Heart right ventricle (tissue), 16 donors: ENCODE data around the gene SHC4. TPM values are rescaled to one million over a fixed set of nuclear protein-coding genes. Genes with fewer than 3 reads are reported as not detected.

Experiments used
- ATAC-seq, 8 donors: fragments of 200-7000 bp; cut with Tn5 transposase; one replicate each; pipeline ENCODE4 v1.9.1; 2020; ENCODE audit warnings: mild to moderate bottlenecking in 8 of 8, moderate library complexity in 8 of 8, moderate number of reproducible peaks in 1 of 8
- DNase-seq, 2 donors: peaks; one replicate each; pipeline ENCODE4 v3.0.0-alpha.2; 2020
- H3K27ac ChIP-seq, 10 donors: fragments of 200-600 bp; sonication (generic) in 2 of 10; one replicate each; pipeline versions ENCODE4 v1.5.0 to v1.8.0; 2020 to 2022; ENCODE audit warnings: mild to moderate bottlenecking in 3 of 10
- H3K27me3 ChIP-seq, 7 donors: fragments of 200-600 bp; one replicate each; pipeline ENCODE4 v1.8.0; 2021 to 2022; ENCODE audit warnings: mild to moderate bottlenecking in 2 of 7
- H3K36me3 ChIP-seq, 9 donors: fragments of 200-600 bp; sonication (generic) in 1 of 9; one replicate each; pipeline versions ENCODE4 v1.5.0 to v1.8.0; 2020 to 2022; ENCODE audit warnings: mild to moderate bottlenecking in 2 of 9
- H3K4me1 ChIP-seq, 9 donors: fragments of 200-600 bp; sonication (generic) in 1 of 9; one replicate each; pipeline versions ENCODE4 v1.5.0 to v1.8.0; 2020 to 2022; ENCODE audit warnings: mild to moderate bottlenecking in 4 of 9
- H3K4me3 ChIP-seq, 10 donors: fragments of 200-600 bp; sonication (generic) in 2 of 10; one replicate each; pipeline versions ENCODE4 v1.5.0 to v1.8.0; 2020 to 2022; ENCODE audit warnings: mild to moderate bottlenecking in 7 of 10, moderate library complexity in 2 of 10
- H3K9me3 ChIP-seq, 11 donors: fragments of 200-600 bp in 10 of 11; sonication (generic) in 2 of 11; one replicate each; pipeline versions ENCODE4 v1.5.0 to v1.8.0; 2013 to 2022; ENCODE audit warnings: mild to moderate bottlenecking in 2 of 11, control low read depth in 1 of 11, moderate library complexity in 1 of 11
- CTCF ChIP-seq, 9 donors: fragments of 200-600 bp; sonication (generic) in 2 of 9; IDR thresholded peaks; one replicate each; pipeline versions ENCODE4 v1.5.0 to v1.8.0; 2021 to 2022; ENCODE audit warnings: antibody characterized with exemption in 9 of 9, mild to moderate bottlenecking in 5 of 9, moderate library complexity in 1 of 9
- WGBS, 2 donors: extraction: QIAGEN DNeasy Blood & Tissue Kit; methylation state at CpG; one replicate each; pipeline ENCODE4 v1.1.7; 2013; ENCODE audit warnings: inconsistent platforms in 1 of 2; 5-methylcytosine and 5-hydroxymethylcytosine counted together
- intact Hi-C, 10 donors: fragments of 100-400 bp; cut with DNase I; formaldehyde crosslinking; loops; one replicate each; pipeline versions ENCODE4 v1.11.1 to v1.14.2; 2022
- long read RNA-seq, 3 donors: library from polyadenylated mRNA; unstranded; transcript quantifications; one replicate each; pipeline ENCODE4 v2.0.0, GENCODE V29; 2020 to 2021
- polyA plus RNA-seq, 2 donors: library from polyadenylated mRNA; stranded (reverse); fragments of 200-250 nt; gene quantifications; one replicate each; pipeline ENCODE4 v1.2.3, GENCODE V29; 2013
- total RNA-seq, 10 donors: library from RNA; stranded (reverse); fragmentation: NEBNext Ultra II Directional in 3 of 10; extraction: Animal tissue kit (Norgen Biotek cat#: 25700) in 3 of 10; gene quantifications; one replicate each; pipeline versions ENCODE4 v1.2.1 to v1.2.4, GENCODE V29; 2021 to 2023
- donor health status: Arrhythmogenic right ventricular cardiomyopathy.
- donor health status: ischemic (EF 13 %, LVEDD 7.1; RV severe dilation, severe dysfunction).
- donor health status: healthy with polysubstance abuse.
- donor health status: DM: no; HTN: yes; CAD: no.
- donor health status: DM: no; HTN: no; CAD: no.
- donor health status: ischemic (EF 25% LVEDD 6.9; RV normal size, moderate dysfunction).
- donor health status: ischemic (EF 25% LVEDD 5.7; RV mildly dilated, moderate dysfunction).
- donor health status: healthy.
- donor health status: DM: yes; HTN: yes; CAD: no.
- donor health status: Ischemic cardiomyopathy.
- donor health status: ischemic (EF 35%, LVEDD 5.7; RV mildly dilated, moderate dysfunction).
- donor health status: nonischemic (EF 11% LVEDD 7.7; RV severe dilation, severe dysfunction).
- donor health status: DM: yes; HTN: yes; CAD: no.
- donor health status: PGD.
- donor health status: ischemic (EF 29% LVEDD 5.4; RV normal size, mild dysfunction).
- donor health status: nonischemic (EF 23%, LVEDD 6.1; RV moderate dilation, normal function).

SHC4 gene
- total RNA-seq (1 to 10 TPM; 1.3 to 4.9 (median 2.2) TPM), polyA plus RNA-seq (1 to 10 TPM; 1.2 to 2.6 TPM)
- long read RNA-seq, donor 1 = 0 reads
- long read RNA-seq, donor 2, full-length matches to known transcripts = 2 of 3 reads
- long read RNA-seq, donor 2, partial matches to known transcripts = 0 of 3 reads
- long read RNA-seq, donor 2, other reads (novel, unspliced or antisense) = 1 of 3 reads
- long read RNA-seq, donor 3, partial matches to known transcripts = 0 of 11 reads
- long read RNA-seq, donor 3, other reads (novel, unspliced or antisense) = 11 of 11 reads

- intact Hi-C loops = loop anchor here in 6 of 10 donors (1.0 to 5.0 kb wide), 2 partner anchors 85 to 86 kb away; partner anchors contain the start of gene EID1 (in 6 of the 6)
- H3K27me3 ChIP-seq = peaks cover 0 to 24% (median 0%) of the 10 kb centered on the region in 7 donors
- WGBS, 2 donors = 0% methylated on average over 16 of the region's 16 CpGs
Observed at GRCh38 chr15:48963524-48964113, at the start of gene SHC4. Gene SHC4 (minus strand): TSS chr15:48963919. CDS start chr15:48963015, 904 bp downstream.

GRCh38 chr15:48999314-48999713 is 35.6 kb upstream of the SHC4 start:
- H3K27me3 ChIP-seq = no peaks in the 10 kb centered on the region
- TF ChIP-seq CTCF (IDR thresholded peaks at IDR 0.05) = no peak
- intact Hi-C loops = no loop called here
- DNase-seq (no peak), ATAC-seq (no peak)
- WGBS, 2 donors = 96 to 98% methylated on average over 2 of the region's 2 CpGs
- no peak overlapping the region for H3K27ac ChIP-seq
- peaks cover 0 to 71% (median 50%) of the 10 kb centered on the region in 9 donors for H3K36me3 ChIP-seq
- H3K4me1 ChIP-seq = no peaks in the 10 kb centered on the region
- H3K9me3 ChIP-seq = peaks cover 0 to 9% (median 0%) of the 10 kb centered on the region in 11 donors
- H3K4me3 ChIP-seq = no peak overlapping the region

More at GRCh38 chr15:48963524-48964113, at the start of gene SHC4:
- Histone ChIP-seq H3K27ac (peak within 1 kb of the TSS in 6 of 10 donors; percentile 13 to 60 (median 29)), H3K9me3 (no peaks in the 10 kb centered on the region), H3K4me3 (peak within 1 kb of the TSS; percentile 36 to 72 (median 60)), H3K4me1 (peaks cover 0 to 27% (median 13%) of the 10 kb centered on the region in 9 donors), H3K36me3 (no peaks in the 10 kb centered on the region)
- ATAC-seq (peak; percentile 74 to 90 (median 84)), DNase-seq (peak; percentile 61 to 68)
- peak in 6 of 9 donors; percentile 18 to 48 (median 32) for TF ChIP-seq CTCF (IDR thresholded peaks at IDR 0.05)

GRCh38 chr15:48996276-48996675 is 32.6 kb upstream of the SHC4 start:
- Histone ChIP-seq H3K27ac (no peak overlapping the region), H3K9me3 (no peaks in the 10 kb centered on the region), H3K4me1 (no peaks in the 10 kb centered on the region), H3K27me3 (no peaks in the 10 kb centered on the region), H3K36me3 (peaks cover 0 to 97% (median 59%) of the 10 kb centered on the region in 9 donors), H3K4me3 (no peak overlapping the region)
- no peak for DNase-seq
- intact Hi-C loops = no loop called here
- no peak for ATAC-seq
- 92% methylated on average over 2 of the region's 2 CpGs for WGBS, 2 donors
- no peak for TF ChIP-seq CTCF (IDR thresholded peaks at IDR 0.05)

GRCh38 chr15:48993380-48993779 is 29.7 kb upstream of the SHC4 start:
- no peaks in the 10 kb centered on the region for H3K9me3 ChIP-seq
- intact Hi-C loops = no loop called here
- no peak for TF ChIP-seq CTCF (IDR thresholded peaks at IDR 0.05)
- H3K27me3 ChIP-seq = no peaks in the 10 kb centered on the region
- no peak overlapping the region for H3K4me3 ChIP-seq
- DNase-seq = no peak
- H3K4me1 ChIP-seq = no peaks in the 10 kb centered on the region
- no peak for ATAC-seq
- H3K27ac ChIP-seq = no peak overlapping the region
- H3K36me3 ChIP-seq = peaks cover 0 to 98% (median 48%) of the 10 kb centered on the region in 9 donors
